Embryonic facial prominence (tissue), 1 donor: Measurements from ENCODE around the gene DCUN1D2.

Experiments
- DNase-seq: peaks from one replicate; pipeline ENCODE4 v3.0.0-alpha.2; 2016; ENCODE audit errors: extremely low spot score

DCUN1D2 gene

DNA sequence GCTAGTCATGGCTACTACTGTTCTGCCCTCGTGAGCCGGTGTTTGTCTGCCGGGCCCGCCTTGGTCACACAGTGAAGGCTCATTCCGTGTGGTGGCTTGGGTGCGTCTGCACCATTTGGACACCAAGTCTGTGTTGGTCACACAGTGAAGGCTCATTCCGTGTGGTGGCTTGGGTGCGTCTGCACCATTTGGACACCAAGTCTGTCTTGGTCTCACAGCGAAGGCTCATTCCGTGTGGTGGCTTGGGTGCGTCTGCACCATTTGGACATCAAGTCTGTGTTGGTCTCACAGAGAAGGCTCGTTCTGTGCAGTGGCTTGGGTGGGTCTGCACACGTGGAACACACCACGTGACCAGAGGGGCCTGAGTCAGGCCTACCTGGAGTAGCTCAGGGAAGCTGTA, 29.0 kb upstream of the DCUN1D2 start:
- no peak for DNase-seq

DNA sequence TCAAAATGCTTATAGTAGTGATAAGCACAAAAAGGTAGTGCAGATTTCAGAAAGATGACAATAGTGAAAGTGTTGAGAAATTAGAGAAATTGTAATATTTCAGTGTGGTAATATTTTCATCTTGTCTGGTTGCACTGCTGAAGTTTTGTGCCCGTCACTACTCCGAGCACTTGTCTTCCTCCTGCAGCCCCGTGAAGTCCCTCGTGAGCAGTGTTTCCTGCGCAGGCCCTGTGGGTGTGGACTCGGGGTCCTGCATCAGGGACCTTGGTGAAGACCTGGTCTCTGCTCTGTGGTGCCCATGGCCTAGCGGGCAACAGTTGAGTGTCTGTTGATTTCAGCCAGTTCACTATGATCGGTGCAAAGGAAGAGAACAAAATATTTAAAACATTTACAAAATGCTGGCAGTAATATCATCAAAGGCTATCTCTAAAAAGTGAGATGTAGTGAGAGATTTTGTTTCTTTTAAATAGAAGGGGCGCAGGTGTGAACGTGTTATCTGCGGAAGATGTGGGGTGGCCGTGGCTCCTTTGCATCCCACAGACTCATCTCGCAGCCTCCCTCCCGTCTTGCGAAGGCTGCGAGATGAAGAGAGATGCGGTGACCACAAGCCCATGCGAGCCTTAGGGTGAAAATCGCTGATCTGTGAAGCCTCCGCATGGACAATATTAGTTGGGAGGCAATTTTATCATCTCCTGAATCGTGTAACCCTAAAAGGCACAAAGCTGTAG, 27.7 kb upstream of the DCUN1D2 start:
- DNase-seq: no peak

DNA sequence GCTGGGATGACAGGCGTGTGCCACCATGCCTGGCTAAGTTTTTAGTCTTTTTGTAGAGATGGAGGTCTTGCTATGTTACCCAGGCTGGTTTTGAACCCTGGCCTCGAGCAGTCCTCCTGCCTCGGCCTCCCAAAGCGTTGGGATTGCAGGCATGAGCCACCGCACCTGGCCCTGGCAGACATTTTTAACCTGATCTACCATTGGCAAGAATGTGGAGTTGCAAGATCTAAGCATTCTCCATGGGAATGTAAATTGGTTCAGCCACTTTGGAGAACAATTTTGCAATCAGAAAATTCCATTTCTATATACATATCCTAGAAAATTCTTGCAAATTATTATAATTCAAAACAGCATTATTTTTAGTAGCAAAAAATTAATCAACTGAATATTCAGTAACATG, 24.3 kb upstream of the DCUN1D2 start:
- no peak for DNase-seq

DNA sequence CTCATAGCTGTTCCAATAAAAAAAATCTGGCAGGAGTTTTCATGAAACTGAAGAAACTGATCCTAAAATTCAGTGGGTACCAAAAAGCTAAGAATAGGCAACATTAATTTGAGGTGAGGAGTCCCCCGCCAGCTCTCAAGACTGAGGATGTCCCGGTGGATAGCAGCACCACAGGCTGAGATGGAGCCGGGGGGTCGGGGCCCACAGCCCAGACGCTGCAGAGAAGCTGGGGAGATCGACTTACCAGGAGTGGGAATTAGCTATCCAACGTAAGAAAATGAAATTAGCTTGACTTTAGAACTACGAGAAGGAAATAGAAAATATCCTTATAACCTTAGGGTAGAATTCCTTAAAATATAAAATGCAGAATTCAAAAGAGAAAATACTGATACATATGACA, 23.2 kb upstream of the DCUN1D2 start:
- no peak for DNase-seq

DNA sequence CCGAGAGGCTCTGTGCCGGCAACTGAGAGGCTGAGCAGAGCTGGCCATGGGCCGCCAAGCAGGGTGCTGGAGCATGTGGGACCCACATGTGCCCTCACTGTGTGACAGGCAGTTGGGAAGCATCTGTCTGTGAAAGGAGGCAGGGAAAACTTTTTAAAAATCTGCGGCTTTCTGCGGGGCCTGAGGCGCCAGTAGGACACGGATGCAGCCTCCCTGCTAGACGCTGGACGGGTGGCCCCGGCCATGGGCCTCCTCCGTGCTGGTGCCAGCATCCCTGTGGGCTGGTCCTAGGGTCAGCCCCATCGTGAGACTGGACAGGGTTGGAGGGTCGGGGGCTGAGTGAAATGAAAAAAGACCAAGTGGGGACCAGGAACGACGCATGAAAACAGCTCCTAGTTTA, 20.9 kb upstream of the DCUN1D2 start:
- no peak for DNase-seq

DNA sequence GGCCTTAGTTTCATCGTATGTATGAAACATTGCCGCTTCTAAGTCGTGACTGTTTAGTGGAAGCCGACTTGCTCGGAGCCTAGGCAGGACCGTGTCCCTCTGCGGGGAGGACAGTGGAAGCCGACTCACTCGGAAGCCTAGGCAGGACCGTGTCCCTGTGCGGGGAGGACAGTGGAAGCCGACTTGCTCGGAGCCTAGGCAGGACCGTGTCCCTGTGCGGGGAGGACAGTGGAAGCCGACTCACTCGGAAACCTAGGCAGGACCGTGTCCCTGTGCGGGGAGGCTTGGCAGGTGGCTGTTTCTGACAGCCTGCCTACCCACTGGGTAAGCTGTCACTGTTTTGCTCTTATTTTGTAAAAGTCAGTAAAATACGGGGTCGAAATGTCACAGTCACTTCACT, 20.4 kb upstream of the DCUN1D2 start:
- no peak for DNase-seq

DNA sequence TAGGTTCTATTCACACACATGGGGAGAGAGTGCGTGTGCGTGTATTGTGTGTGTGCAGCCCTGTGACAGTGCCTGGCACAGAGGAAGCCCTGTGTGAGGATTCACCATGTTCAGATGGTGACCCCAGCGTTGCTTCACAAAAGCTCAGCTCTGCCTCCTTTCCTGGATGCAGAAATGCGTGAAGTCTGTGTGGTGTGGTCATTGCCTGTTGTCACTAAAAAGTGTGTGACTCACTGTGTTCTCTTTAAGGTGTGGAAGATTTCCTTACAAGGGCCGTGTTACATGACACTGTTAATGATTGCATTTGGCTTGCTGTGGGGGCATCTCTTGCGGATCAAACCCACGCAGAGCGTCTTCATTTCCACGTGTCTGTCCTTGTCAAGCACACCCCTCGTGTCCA, 19.5 kb upstream of the DCUN1D2 start:
- DNase-seq: no peak

DNA sequence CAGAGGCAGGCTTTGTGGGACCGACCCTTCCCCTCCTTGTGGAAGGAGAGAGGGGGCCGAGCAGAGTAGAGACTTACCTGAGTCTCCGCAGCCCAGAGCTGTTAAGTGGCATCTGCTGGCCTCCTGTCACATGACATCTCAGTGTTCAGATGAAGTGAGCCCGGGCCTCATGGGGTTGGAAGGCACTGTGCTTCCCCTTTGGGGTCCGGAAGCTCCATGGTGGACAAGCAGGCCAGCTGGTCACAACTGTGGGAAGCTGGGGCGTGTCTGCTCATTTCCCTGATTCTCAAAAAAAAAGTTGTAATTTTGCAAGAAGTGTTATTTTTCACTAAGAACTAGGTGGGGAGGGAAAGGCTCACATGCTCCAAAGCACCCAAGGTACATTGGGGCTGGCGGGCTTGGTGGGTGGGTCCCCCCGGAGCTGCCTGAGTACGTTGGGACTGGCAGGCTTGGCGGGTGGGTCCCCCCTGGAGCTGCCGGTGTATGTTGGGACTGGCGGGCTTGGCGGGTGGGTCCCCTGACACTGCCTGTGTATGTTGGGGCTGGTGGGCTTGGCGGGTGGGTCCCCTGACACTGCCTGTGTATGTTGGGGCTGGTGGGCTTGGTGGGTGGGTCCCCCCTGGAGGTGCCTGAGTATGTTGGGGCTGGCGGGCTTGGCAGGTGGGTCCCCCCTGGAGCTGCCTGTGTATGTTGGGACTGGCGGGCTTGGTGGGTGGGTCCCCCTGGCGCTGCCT, 18.2 kb upstream of the DCUN1D2 start:
- DNase-seq: no peak

DNA sequence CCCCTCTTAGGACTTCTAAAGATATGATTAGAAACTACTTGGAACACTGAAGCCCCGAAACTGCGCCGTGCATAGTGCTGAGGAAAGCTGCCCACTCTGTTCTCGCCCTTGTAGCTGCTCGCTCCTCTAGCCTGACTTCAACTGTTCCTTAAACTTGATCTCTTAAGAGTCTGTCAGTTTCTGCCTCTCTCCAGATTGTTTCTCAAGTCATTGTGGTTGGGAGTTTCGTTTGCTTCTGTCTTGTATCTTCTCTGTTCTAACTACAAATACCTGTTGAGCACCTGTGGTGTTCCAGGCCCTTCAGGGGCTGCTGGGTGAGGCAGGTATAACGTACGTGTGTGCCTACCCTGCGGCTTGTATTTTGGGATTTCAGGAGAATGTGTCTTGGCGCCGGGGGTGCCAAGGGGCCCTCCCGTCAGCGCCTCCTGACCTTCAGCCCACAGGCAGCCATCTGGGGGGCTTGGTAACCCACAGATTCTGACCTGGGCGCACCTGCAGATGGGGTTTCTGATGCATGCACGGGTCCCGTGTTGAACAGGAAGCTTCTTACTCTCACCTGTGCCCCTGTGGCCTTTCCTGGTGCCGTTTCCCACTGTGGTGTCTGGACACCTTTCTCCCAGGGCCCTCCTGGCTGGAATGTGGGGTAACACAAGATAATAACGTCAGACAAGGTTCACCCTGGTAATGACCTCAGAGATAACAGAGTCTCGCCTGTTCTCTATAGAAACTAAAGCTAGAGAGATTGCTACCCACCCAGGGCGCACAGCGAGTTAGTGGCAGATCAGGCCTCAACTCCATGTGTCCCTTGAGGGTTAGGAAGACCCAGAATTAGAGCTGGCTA, 17.2 kb upstream of the DCUN1D2 start:
- no peak for DNase-seq

DNA sequence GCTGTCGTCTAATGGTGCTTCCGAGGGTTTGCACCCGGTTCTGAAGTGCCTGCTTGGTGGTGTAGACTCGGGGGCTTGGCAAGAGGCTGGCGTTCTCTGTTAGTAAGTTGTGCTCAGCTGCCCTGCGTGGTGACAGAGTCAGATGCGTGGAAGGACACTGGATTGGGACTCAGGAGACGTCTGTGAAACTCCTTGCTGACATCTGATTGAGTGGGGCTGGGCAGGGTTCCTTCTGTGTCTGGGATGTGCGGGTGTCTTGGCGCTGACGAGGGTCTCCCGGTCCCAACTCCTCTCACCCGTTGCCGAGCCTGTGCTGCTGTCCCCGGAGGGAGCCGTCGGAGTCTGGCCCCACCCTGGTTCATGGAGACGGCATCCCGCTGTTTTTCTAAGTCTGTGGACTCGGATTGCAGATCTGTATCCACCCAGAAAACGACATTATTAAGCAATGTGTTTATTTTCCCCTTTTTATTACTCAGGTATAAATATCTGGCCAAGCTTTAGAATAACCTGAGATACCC, 16.4 kb upstream of the DCUN1D2 start:
- DNase-seq: no peak

DNA sequence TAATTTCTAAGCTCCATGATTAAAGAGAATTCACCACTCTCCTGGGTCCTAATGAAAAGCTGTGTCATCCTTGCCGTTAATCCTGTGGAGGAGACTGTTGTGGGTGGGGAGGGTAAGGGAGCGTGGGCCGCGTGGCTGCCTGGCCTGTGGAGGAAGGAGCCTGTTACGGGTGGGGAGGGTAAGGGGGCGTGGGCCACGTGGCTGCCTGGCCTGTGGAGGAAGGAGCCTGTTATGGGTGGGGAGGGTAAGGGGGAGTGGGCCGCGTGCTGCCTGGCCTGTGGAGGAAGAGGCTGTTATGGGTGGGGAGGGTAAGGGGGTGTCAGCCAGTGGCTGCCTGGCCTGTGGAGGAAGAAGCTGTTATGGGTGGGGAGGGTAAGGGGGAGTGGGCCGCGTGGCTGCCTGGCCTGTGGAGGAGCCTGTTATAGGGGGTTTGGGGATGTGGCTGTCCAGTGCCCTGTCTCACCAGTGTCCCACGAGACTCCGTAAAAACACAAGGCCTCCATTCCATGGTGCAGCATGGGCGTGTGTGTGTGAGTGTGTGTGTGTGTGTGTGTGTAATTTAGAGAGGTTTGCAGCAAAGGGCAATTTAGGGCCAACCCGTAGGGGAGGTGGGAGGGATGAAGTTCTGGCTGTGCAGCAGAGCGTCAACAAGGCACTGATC, 15.6 kb upstream of the DCUN1D2 start:
- DNase-seq: no peak

DNA sequence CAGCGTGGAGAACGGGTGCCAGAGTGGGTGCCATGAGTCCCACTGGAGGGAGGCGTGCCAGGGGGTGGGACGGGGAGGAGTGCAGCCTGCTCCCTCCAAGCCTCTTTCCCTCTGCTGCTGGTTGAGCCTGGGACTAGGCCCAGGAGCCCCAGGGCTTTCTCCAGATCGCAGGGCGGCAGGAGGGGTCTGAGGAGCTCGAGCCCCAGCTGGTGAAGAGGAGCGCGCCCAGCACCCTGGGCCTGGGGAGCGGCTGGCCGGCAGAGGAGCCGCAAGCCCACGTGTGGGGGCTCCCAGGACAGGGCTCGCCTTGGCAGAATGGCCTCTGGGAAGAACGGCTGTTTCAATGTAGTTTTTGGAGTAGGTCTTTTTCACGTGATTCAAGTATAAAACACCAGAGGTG, 12.2 kb upstream of the DCUN1D2 start:
- DNase-seq: no peak

DNA sequence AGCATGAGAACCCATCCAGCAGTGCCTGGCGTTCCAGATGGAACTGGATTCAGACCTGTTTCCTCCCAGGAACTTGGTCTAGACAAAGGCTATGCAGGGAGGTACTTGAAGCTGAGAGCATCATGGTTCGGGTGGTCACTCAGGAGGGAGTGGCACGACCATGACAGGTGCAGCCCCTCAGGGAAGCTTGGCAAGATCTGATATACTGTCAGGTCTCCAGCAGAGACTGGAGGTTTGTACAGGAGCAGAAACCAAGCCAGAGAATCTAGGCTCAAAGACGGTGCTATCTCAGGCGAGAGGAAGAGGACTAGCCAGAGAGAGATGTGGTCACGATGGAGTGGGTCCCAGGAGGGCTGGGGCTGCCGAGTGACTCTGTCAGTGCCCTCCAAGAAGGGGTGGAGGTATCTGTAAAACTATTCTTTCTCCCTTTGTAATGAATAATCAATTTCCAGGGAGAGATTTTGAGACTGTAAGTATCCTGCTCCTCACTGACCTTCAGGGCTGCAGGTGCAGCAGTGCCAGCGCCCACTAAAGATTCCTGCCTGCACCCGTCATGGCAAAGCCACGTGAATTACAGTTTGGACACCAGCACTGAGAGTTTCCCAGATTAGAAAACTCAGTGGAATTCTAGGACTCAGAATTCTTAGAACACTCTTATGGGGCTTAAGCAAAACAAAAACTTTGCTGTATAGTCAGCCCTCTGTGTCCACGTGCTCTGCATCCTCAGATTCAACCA, 10.2 kb upstream of the DCUN1D2 start:
- no peak for DNase-seq

DNA sequence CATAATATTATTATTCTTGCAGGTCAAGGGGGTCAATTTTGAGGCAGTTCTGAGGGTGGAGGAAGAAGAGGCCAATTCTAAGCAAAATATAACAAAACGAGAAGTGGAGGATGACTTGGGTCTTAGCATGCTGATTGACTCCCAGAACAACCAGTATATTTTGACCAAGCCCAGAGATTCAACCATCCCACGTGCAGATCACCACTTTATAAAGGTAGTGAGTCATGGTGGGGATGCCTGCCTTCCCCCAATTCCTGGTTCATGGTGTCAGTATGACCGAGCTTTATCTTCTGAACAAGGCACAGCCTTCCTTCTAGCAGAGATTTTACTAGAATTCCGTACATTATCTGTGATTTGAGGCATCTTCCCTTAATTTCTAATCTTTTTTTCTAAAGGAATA, 9.4 kb upstream of the DCUN1D2 start:
- DNase-seq: no peak

DNA sequence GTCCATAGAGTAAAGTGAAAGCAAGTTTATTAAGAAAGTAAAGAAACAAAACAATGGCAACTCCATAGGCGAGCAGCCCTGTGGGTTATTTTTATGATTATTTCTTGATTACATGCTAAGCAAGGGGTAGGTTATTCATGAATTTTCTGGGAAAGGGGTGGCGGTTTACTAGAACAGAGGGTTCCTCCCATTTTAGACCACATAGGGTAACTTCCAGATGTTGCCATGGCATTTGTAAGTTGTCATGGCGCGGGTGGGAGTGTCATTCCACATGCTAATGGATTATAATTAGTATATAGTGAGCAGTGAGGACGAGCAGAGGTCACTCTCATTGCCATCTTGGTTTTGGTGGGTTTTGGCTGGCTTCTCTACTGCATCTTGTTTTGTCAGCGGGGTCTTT, 8.4 kb upstream of the DCUN1D2 start:
- DNase-seq: no peak

DNA sequence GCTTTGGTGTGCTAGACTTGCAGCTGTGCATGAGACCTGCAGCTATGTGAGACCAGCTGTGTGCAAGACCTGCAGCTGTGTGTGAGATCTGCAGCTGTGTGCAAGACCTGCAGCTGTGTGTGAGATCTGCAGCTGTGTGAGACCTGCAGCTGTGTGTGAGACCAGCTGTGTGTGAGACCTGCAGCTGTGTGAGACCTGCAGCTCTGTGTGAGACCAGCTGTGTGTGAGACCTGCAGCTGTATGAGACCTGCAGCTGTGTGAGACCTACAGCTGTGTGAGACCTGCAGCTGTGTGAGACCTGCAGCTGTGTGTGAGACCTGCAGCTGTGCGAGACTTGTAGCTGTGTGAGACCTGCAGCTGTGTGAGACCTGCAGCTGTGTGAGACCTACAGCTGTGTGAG, 6.7 kb upstream of the DCUN1D2 start:
- DNase-seq: no peak

DNA sequence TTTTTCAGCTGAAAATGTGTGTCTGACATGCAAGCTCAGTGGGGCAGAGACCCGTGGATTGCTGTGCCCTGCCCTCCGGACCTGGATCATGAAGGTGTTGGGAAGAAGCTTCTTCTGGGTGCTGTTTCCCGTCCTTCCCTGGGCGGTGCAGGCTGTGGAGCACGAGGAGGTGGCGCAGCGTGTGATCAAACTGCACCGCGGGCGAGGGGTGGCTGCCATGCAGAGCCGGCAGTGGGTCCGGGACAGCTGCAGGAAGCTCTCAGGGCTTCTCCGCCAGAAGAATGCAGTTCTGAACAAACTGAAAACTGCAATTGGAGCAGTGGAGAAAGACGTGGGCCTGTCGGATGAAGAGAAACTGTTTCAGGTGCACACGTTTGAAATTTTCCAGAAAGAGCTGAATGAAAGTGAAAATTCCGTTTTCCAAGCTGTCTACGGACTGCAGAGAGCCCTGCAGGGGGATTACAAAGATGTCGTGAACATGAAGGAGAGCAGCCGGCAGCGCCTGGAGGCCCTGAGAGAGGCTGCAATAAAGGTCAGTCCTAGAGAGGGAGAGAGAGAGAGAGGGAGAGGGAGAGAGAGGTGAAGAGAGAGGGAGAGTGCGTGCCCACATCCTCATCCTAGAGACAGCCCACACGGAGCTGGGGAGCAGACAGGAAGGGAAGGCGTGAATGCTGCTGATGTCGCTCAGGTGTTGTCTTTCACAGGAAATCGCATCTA, 5.1 kb upstream of the DCUN1D2 start:
- no peak for DNase-seq

DNA sequence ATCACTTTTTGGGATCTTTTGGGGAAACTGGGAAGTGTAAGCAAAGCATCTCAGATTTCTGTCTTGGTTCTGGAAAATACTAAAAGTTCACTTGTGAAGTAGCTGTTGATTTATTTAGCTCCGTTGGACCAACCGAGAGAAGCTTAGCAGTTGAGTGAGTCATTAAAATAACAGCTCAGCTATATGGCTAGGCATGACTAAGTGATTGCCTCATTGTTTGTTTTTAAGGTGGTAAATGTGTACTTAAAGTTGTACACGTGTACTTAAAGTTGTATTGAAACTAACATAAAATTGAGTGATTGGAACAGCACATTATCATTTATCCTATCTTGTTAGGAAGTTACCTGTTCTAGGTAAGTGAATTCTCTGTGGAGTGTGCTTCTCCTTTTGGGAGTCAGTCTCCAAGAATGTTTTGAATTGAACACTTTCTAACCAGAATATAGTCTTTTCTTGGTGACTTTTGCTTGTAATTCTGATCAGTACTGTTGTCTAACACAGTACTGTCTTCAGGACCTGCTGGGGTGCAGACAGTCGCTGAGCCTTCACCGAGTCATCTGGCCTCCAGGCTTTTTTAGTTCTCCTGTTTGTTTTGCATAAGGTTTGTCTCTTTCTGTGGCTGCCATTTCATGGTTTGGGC, 2.9 kb upstream of the DCUN1D2 start:
- DNase-seq: no peak

DNA sequence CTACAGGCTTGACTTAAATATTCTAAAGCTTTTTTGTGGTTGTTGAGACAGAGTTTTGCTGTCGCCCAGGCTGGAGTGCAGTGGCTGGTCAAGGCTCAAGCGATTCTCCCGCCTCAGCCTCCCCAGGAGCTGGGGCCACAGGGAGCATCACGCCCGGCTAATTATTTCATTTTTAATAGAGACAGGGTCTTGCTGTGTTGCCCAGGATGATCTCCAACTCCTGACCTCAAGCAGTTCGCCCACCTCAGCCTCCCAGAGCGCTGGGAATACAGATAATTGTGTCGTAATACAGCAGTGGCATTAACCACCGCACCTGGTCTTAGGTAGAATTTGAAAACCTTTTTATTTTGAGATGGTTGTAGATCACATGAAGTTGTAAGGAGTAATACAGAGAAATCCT, 1.5 kb upstream of the DCUN1D2 start:
- DNase-seq: no peak

DNA sequence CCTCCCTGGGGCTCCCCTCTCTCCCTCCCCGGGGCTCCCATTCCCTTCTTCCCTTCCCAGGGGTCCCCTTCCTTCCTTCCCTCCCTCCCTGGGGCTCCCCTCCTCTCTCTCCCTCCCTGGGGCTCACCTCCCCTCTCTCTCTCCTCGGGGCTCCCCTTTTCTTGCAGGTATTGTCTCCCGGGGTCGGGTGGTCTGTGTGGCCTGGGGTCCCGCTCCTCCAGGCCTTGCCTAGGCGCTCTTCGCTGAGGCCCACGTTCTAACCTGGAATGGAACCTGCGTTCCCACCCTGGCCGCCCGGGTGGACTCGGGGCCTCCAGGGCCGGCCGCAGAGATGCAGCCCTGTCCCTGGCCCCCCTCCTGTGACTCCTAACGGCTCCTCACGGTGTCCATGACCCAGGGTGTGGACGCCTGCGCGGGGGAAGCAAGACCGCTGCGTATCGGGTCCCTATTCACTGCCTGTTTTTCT, 940 bp upstream of the DCUN1D2 start:
- no peak for DNase-seq
